Esophagus squamous epithelium (tissue), 5 donors: ENCODE results near the gene PRKG1. TPM values are rescaled to one million over a fixed set of nuclear protein-coding genes. Genes with fewer than 3 reads are reported as not detected.

ENCODE experiments used
- DNase-seq: peaks from one replicate; lab custom pipeline; 2025; lab: John Stamatoyannopoulos, UW
- H3K27ac ChIP-seq, 4 donors: fragments of 200-600 bp; sonication (generic); one replicate each; pipeline ENCODE4 v1.5.1; 2016 to 2019; ENCODE audit warnings: mild to moderate bottlenecking in 1 of 4
- H3K27me3 ChIP-seq, 4 donors: fragments of 200-600 bp; sonication (generic); 1 replicate in 3 of 4; 2 replicates in 1 of 4; pipeline versions ENCODE4 v1.5.1 to v1.6.0; 2017 to 2021; ENCODE audit warnings: antibody characterized with exemption in 1 of 4
- H3K36me3 ChIP-seq, 3 donors: fragments of 200-600 bp; sonication (generic); one replicate each; pipeline ENCODE4 v1.5.1; 2016 to 2019
- H3K4me1 ChIP-seq, 3 donors: fragments of 200-600 bp; sonication (generic); one replicate each; pipeline ENCODE4 v1.5.1; 2017 to 2019
- H3K4me3 ChIP-seq, 4 donors: fragments of 200-600 bp; sonication (generic); 1 replicate in 3 of 4; 2 replicates in 1 of 4; pipeline ENCODE4 v1.5.1; 2016 to 2019; ENCODE audit warnings: mild to moderate bottlenecking in 2 of 4, moderate library complexity in 1 of 4
- H3K9me3 ChIP-seq, 3 donors: fragments of 200-600 bp; sonication (generic); one replicate each; pipeline ENCODE4 v1.5.1; 2016 to 2019
- POLR2A ChIP-seq, 4 donors: fragments of 450-650 bp; IDR thresholded peaks; one replicate each; pipeline ENCODE4 v1.6.1; 2017; ENCODE audit warnings: antibody characterized with exemption in 4 of 4, mild to moderate bottlenecking in 4 of 4, moderate library complexity in 3 of 4
- WGBS, 2 donors: methylation state at CpG; one replicate each; pipeline ENCODE4 v1.1.5; 2018; 5-methylcytosine and 5-hydroxymethylcytosine counted together
- intact Hi-C: fragments of 100-400 bp; cut with DNase I; formaldehyde crosslinking; loops from one replicate; pipeline ENCODE4 v1.15.0; 2022
- total RNA-seq, 4 donors: library from RNA; depleted of rRNA; stranded (reverse); fragments of >200 nt; gene quantifications; one replicate each; pipeline ENCODE4 v1.1.0, GENCODE V29; 2016
- TF ChIP-seq, protein P1 (sequence below), 6 experiments: fragments of 450-650 bp in 4 of 6; fragments of 200-600 bp in 2 of 6; sonication (generic) in 2 of 6; IDR thresholded peaks; one replicate each; pipeline ENCODE4 v1.5.1; 2016 to 2019; ENCODE audit warnings: antibody characterized with exemption in 6 of 6, mild to moderate bottlenecking in 4 of 6, moderate library complexity in 4 of 6
- donor health status: DM: yes; HTN: yes; CAD: no.

PRKG1 gene
- total RNA-seq, 4 donors from 2014 or later = 2.0 to 10.9 (median 3.8) TPM

DNA sequence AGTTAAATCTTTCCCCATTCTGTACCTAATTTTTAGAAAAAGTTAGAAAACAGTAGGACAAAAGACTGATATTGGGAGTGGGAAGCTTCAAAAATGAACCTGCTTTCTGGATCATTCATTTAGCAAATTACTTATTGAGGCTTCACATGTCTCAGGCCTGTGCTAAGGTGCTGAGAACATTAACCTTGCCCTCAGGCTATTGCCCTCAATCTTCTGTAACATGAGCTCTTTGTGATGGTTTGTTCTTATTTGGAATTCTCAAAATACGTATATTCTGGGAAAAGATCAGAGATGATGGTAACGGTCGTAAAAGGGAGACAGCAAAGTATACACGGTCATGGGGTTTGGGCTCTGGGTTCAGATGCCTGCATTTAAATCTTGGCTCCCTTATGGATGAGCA is 39.5 kb upstream of the PRKG1 start:
- WGBS, 2 donors = 89 to 92% methylated on average over 4 of the region's 4 CpGs
- TF ChIP-seq, protein P1, sequence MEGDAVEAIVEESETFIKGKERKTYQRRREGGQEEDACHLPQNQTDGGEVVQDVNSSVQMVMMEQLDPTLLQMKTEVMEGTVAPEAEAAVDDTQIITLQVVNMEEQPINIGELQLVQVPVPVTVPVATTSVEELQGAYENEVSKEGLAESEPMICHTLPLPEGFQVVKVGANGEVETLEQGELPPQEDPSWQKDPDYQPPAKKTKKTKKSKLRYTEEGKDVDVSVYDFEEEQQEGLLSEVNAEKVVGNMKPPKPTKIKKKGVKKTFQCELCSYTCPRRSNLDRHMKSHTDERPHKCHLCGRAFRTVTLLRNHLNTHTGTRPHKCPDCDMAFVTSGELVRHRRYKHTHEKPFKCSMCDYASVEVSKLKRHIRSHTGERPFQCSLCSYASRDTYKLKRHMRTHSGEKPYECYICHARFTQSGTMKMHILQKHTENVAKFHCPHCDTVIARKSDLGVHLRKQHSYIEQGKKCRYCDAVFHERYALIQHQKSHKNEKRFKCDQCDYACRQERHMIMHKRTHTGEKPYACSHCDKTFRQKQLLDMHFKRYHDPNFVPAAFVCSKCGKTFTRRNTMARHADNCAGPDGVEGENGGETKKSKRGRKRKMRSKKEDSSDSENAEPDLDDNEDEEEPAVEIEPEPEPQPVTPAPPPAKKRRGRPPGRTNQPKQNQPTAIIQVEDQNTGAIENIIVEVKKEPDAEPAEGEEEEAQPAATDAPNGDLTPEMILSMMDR (IDR thresholded peaks at IDR 0.05) = no peak
- TF ChIP-seq POLR2A (IDR thresholded peaks at IDR 0.05) = no peak
- no peaks in the 10 kb centered on the region for H3K4me1 ChIP-seq
- intact Hi-C loops = no loop called here
- H3K9me3 ChIP-seq = no peaks in the 10 kb centered on the region
- no peaks in the 10 kb centered on the region for H3K27me3 ChIP-seq
- DNase-seq = no peak
- H3K36me3 ChIP-seq = no peaks in the 10 kb centered on the region
- no peak overlapping the region for H3K4me3 ChIP-seq
- no peak overlapping the region for H3K27ac ChIP-seq

DNA sequence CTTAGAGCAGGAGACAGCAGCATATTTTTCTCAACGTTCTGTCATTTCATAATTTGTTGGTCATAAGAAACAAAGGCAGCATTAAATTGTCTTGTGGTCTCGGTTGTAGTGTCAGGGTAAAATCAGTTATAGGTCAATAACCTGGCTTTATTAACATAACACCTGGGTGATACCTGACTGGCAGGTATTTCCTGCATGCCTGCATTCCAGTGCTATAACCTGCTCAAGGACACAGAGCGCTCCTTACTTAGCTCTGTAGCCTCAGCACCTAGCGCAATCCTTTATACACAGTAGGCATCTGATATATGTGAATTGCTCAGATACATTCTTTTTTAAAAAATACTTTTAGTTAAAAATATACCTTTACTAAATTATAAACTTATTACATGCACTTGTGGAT is 38.9 kb upstream of the PRKG1 start:
- WGBS, 2 donors = 74 to 87% methylated on average over 4 of the region's 4 CpGs
- no peaks in the 10 kb centered on the region for H3K4me1 ChIP-seq
- H3K4me3 ChIP-seq = no peak overlapping the region
- H3K9me3 ChIP-seq = no peaks in the 10 kb centered on the region
- TF ChIP-seq, protein P1 (IDR thresholded peaks at IDR 0.05) = no peak
- no peak for TF ChIP-seq POLR2A (IDR thresholded peaks at IDR 0.05)
- H3K27ac ChIP-seq = no peak overlapping the region
- intact Hi-C loops = no loop called here
- no peaks in the 10 kb centered on the region for H3K36me3 ChIP-seq
- H3K27me3 ChIP-seq = no peaks in the 10 kb centered on the region
- DNase-seq = no peak

DNA sequence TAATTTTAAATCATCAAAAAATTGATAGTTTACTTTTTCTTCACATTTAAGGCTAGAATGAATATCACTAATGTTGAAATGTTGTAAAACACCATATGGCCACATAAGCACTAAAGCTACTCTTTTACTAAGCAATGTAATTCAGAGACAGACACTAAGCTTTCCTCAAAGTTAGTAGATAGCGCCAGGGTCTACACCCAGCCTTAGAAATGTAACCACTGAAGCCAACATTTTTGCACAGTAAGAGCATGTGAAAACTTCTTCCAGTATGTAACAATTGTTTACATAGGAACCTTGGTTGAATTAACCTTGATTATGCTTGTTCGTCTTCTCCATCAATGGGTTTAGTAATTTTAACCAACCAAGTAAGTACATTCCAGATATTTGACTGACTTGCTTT is 28.4 kb upstream of the PRKG1 start:
- intact Hi-C loops = no loop called here
- 54 to 71% methylated on average over 2 of the region's 2 CpGs for WGBS, 2 donors
- H3K27me3 ChIP-seq = no peaks in the 10 kb centered on the region
- no peak overlapping the region for H3K27ac ChIP-seq
- no peak for TF ChIP-seq POLR2A (IDR thresholded peaks at IDR 0.05)
- TF ChIP-seq, protein P1 (IDR thresholded peaks at IDR 0.05) = no peak
- no peak for DNase-seq
- H3K9me3 ChIP-seq = no peaks in the 10 kb centered on the region
- H3K4me3 ChIP-seq = no peak overlapping the region
- no peaks in the 10 kb centered on the region for H3K36me3 ChIP-seq
- H3K4me1 ChIP-seq = no peaks in the 10 kb centered on the region

DNA sequence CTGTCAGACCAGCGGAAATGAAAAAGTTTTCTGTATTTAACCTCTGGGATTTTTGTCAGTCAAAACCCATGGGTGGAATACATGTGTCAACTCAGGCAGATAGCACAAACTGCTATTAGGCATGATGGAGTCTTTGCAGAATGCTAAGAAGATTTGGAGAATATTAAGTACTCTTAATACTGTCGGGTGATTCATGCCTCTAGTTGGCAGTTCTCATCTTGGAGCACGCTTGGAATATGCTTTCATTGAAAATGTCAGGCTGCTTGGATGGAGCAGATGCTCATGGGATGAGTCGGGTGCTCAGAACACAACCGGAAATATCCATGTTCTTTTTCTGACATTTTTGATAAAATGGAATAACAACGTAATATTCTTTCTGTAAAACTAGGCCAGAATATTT is 27.6 kb upstream of the PRKG1 start:
- TF ChIP-seq POLR2A (IDR thresholded peaks at IDR 0.05) = no peak
- TF ChIP-seq, protein P1 (IDR thresholded peaks at IDR 0.05) = no peak
- 75 to 78% methylated on average over 6 of the region's 6 CpGs for WGBS, 2 donors
- Histone ChIP-seq H3K27me3 (no peaks in the 10 kb centered on the region), H3K4me3 (no peak overlapping the region), H3K36me3 (no peaks in the 10 kb centered on the region), H3K27ac (no peak overlapping the region), H3K4me1 (no peaks in the 10 kb centered on the region), H3K9me3 (no peaks in the 10 kb centered on the region)
- intact Hi-C loops = no loop called here
- DNase-seq = no peak

DNA sequence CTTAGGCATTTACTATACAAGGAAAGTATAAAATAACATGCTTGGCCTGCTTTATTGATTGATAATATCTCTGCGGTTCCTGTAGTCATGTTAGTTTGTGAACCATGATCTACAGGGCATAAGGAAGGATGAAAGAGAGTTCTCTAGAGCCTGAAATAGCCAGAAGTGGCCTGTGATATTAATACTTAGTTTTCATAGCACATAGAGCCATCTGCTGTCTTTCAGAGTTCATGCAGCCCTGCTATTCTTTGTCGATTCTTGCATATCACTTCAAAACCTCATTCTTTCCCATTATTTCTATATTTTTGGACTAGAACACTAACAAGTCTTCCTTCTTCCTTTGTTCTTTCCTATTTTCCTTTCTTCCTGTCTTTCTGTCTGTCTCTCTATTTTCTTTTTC is 26.4 kb upstream of the PRKG1 start:
- Histone ChIP-seq H3K4me3 (no peak overlapping the region), H3K36me3 (no peaks in the 10 kb centered on the region), H3K9me3 (no peaks in the 10 kb centered on the region), H3K4me1 (no peaks in the 10 kb centered on the region), H3K27ac (no peak overlapping the region), H3K27me3 (no peaks in the 10 kb centered on the region)
- WGBS, 2 donors = 76 to 82% methylated on average over 2 of the region's 2 CpGs
- intact Hi-C loops = no loop called here
- no peak for DNase-seq
- TF ChIP-seq, protein P1 (IDR thresholded peaks at IDR 0.05) = peak in 1 of 6 experiments; percentile 5
- no peak for TF ChIP-seq POLR2A (IDR thresholded peaks at IDR 0.05)
